Mucosa of rectum (tissue), 2 donors: ENCODE data around the gene SEC11C.

Experiments
- H3K27ac ChIP-seq, 2 donors: one replicate each; pipeline ENCODE4 v1.7.0; 2013; ENCODE audit warnings: inconsistent platforms in 2 of 2, low read depth in 2 of 2, low read length in 2 of 2
- H3K27me3 ChIP-seq, 2 donors: one replicate each; pipeline ENCODE4 v1.7.0; 2013; ENCODE audit warnings: low read length in 2 of 2; ENCODE audit not compliant: control insufficient read depth in 2 of 2, insufficient read depth in 2 of 2
- H3K36me3 ChIP-seq, 2 donors: one replicate each; pipeline ENCODE4 v1.7.0; 2013; ENCODE audit warnings: low read length in 2 of 2; ENCODE audit not compliant: control insufficient read depth in 2 of 2, insufficient read depth in 2 of 2
- H3K4me1 ChIP-seq, 2 donors: one replicate each; pipeline ENCODE4 v1.7.0; 2013; ENCODE audit warnings: low read length in 2 of 2, mild to moderate bottlenecking in 1 of 2; ENCODE audit not compliant: control insufficient read depth in 2 of 2, insufficient read depth in 2 of 2
- H3K4me3 ChIP-seq, 2 donors: one replicate each; pipeline ENCODE4 v1.7.0; 2013; ENCODE audit warnings: low read length in 2 of 2
- H3K9ac ChIP-seq, 2 donors: one replicate each; pipeline ENCODE4 v1.7.0; 2013; ENCODE audit warnings: low read length in 2 of 2, low read depth in 1 of 2, mild to moderate bottlenecking in 1 of 2
- H3K9me3 ChIP-seq, 2 donors: one replicate each; pipeline ENCODE4 v1.7.0; 2013; ENCODE audit warnings: low read length in 2 of 2; ENCODE audit not compliant: control insufficient read depth in 2 of 2
- donor health status: healthy.
- donor health status: Normal muscosa, but diverticular disease.

The SEC11C gene

GRCh38 chr18:59143441-59143840 lies 3.8 kb downstream of the SEC11C start:
- Histone ChIP-seq H3K4me3 (no peak overlapping the region), H3K27me3 (no peaks in the 10 kb centered on the region), H3K4me1 (peaks cover 6 to 9% of the 10 kb centered on the region in 2 donors), H3K9me3 (no peaks in the 10 kb centered on the region), H3K27ac (no peak overlapping the region), H3K36me3 (no peaks in the 10 kb centered on the region), H3K9ac (no peak overlapping the region)

- peaks cover 4 to 9% of the 10 kb centered on the region in 2 donors for H3K4me1 ChIP-seq
- no peaks in the 10 kb centered on the region for H3K36me3 ChIP-seq
- H3K9ac ChIP-seq: no peak overlapping the region
- no peaks in the 10 kb centered on the region for H3K27me3 ChIP-seq
- H3K9me3 ChIP-seq: no peaks in the 10 kb centered on the region
- no peak overlapping the region for H3K4me3 ChIP-seq
- H3K27ac ChIP-seq: no peak overlapping the region
Observed at GRCh38 chr18:59144483-59144882, 4.8 kb downstream of the SEC11C start.

GRCh38 chr18:59145055-59145454 lies 5.4 kb downstream of the SEC11C start:
- H3K27me3 ChIP-seq: no peaks in the 10 kb centered on the region
- no peaks in the 10 kb centered on the region for H3K9me3 ChIP-seq

GRCh38 chr18:59148192-59148591 lies 8.5 kb downstream of the SEC11C start:
- no peaks in the 10 kb centered on the region for H3K9me3 ChIP-seq
- H3K4me1 ChIP-seq: no peaks in the 10 kb centered on the region

More at GRCh38 chr18:59145055-59145454, 5.4 kb downstream of the SEC11C start:
- Histone ChIP-seq H3K27ac (no peak overlapping the region), H3K4me3 (no peak overlapping the region), H3K36me3 (no peaks in the 10 kb centered on the region), H3K9ac (no peak overlapping the region), H3K4me1 (peaks cover 4 to 9% of the 10 kb centered on the region in 2 donors)

GRCh38 chr18:59149007-59149406 lies 9.3 kb downstream of the SEC11C start:
- no peaks in the 10 kb centered on the region for H3K27me3 ChIP-seq
- H3K4me1 ChIP-seq: no peaks in the 10 kb centered on the region
- H3K27ac ChIP-seq: no peak overlapping the region
- H3K9me3 ChIP-seq: no peaks in the 10 kb centered on the region
- no peak overlapping the region for H3K4me3 ChIP-seq
- H3K36me3 ChIP-seq: peaks cover 10 to 19% of the 10 kb centered on the region in 2 donors
- H3K9ac ChIP-seq: no peak overlapping the region

More at GRCh38 chr18:59148192-59148591, 8.5 kb downstream of the SEC11C start:
- Histone ChIP-seq H3K27ac (no peak overlapping the region), H3K9ac (no peak overlapping the region), H3K36me3 (peaks cover 7 to 15% of the 10 kb centered on the region in 2 donors), H3K27me3 (no peaks in the 10 kb centered on the region), H3K4me3 (no peak overlapping the region)

- Histone ChIP-seq H3K9me3 (no peaks in the 10 kb centered on the region), H3K36me3 (peaks cover 14 to 20% of the 10 kb centered on the region in 2 donors), H3K9ac (no peak overlapping the region)
Observed at GRCh38 chr18:59149416-59149815, 9.7 kb downstream of the SEC11C start.

GRCh38 chr18:59150236-59150635 lies 10.6 kb downstream of the SEC11C start:
- H3K9ac ChIP-seq: no peak overlapping the region
- no peaks in the 10 kb centered on the region for H3K9me3 ChIP-seq
- no peaks in the 10 kb centered on the region for H3K4me1 ChIP-seq
- peaks cover 21 to 24% of the 10 kb centered on the region in 2 donors for H3K36me3 ChIP-seq
- no peak overlapping the region for H3K27ac ChIP-seq
- H3K27me3 ChIP-seq: no peaks in the 10 kb centered on the region
- H3K4me3 ChIP-seq: no peak overlapping the region

More at GRCh38 chr18:59149416-59149815, 9.7 kb downstream of the SEC11C start:
- Histone ChIP-seq H3K27ac (no peak overlapping the region), H3K4me1 (no peaks in the 10 kb centered on the region), H3K4me3 (no peak overlapping the region), H3K27me3 (no peaks in the 10 kb centered on the region)

- Histone ChIP-seq H3K36me3 (peaks cover 24 to 39% of the 10 kb centered on the region in 2 donors), H3K4me1 (no peaks in the 10 kb centered on the region)
Observed at GRCh38 chr18:59155153-59155552, 15.5 kb downstream of the SEC11C start.

GRCh38 chr18:59156316-59156715 lies 16.6 kb downstream of the SEC11C start:
- no peak overlapping the region for H3K9ac ChIP-seq
- H3K9me3 ChIP-seq: no peaks in the 10 kb centered on the region
- no peaks in the 10 kb centered on the region for H3K4me1 ChIP-seq
- H3K36me3 ChIP-seq: peaks cover 21 to 39% of the 10 kb centered on the region in 2 donors
- H3K27me3 ChIP-seq: no peaks in the 10 kb centered on the region
- no peak overlapping the region for H3K27ac ChIP-seq
- H3K4me3 ChIP-seq: no peak overlapping the region

More at GRCh38 chr18:59155153-59155552, 15.5 kb downstream of the SEC11C start:
- Histone ChIP-seq H3K9ac (no peak overlapping the region), H3K27ac (no peak overlapping the region), H3K9me3 (no peaks in the 10 kb centered on the region), H3K4me3 (no peak overlapping the region), H3K27me3 (no peaks in the 10 kb centered on the region)

- H3K36me3 ChIP-seq: peaks cover 12 to 19% of the 10 kb centered on the region in 2 donors
- H3K27me3 ChIP-seq: no peaks in the 10 kb centered on the region
Observed at GRCh38 chr18:59159265-59159664, 19.6 kb downstream of the SEC11C start.

GRCh38 chr18:59159986-59160385 lies 20.3 kb downstream of the SEC11C start:
- Histone ChIP-seq H3K4me1 (no peaks in the 10 kb centered on the region), H3K27me3 (no peaks in the 10 kb centered on the region), H3K36me3 (peaks cover 6 to 18% of the 10 kb centered on the region in 2 donors), H3K9me3 (no peaks in the 10 kb centered on the region), H3K4me3 (no peak overlapping the region), H3K27ac (no peak overlapping the region), H3K9ac (no peak overlapping the region)

More at GRCh38 chr18:59159265-59159664, 19.6 kb downstream of the SEC11C start:
- no peaks in the 10 kb centered on the region for H3K9me3 ChIP-seq
- H3K9ac ChIP-seq: no peak overlapping the region
- H3K4me3 ChIP-seq: no peak overlapping the region
- H3K4me1 ChIP-seq: no peaks in the 10 kb centered on the region
- H3K27ac ChIP-seq: no peak overlapping the region
